ENCODE measurements around the gene SCFD2. TPM values are rescaled to one million over a fixed set of nuclear protein-coding genes. Genes with fewer than 3 reads are reported as not detected.

SCFD2 gene
- total and polyA plus RNA-seq, 2 of the 8 experiments (the other 6 are each of a cell fraction or from before 2014, with no cell fraction given) = 6.2 to 10.2 TPM

DNA sequence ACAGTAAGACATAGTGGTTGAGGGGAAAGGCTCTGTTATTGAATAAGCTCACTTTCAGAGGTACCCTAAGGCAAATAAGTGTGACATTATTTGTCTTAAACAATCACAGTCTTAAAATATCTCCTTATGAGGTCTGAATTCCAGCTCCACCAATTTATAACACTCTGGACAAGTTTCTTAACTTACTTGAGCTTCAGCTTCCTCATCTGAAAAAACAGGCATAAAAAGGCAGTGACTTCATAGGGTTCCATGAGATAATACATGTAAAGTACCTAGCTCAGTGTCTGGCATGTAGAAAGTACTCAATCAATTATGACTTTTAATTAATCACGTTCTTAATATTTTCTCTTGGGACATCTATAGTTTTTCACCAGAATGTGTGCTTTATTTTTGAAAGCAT is 301.3 kb downstream of the SCFD2 start:
- Histone ChIP-seq H3K23ac (ENCODE audit: insufficient read length) (no peak overlapping the region), H3K4ac (replicated peaks; ENCODE audit: insufficient read length, low read depth, low read length) (no peak overlapping the region), H3K9me3 (ENCODE audit: insufficient read depth in 2 of 2, low read depth in 1 of 2, low read length in 1 of 2) (no peaks in the 10 kb centered on the region), H2BK5ac (ENCODE audit: low read depth, low read length) (no peak overlapping the region), H3K79me2 (ENCODE audit: control insufficient read depth in 1 of 2, insufficient read depth in 2 of 2, low read length in 2 of 2) (no peaks in the 10 kb centered on the region), H3K4me1 (replicated peaks in 1 of 4; ENCODE audit: control insufficient read depth in 3 of 4, insufficient read depth in 4 of 4, low read length in 3 of 4) (peaks cover 0 to 4% (median 0%) of the 10 kb centered on the region in 4 experiments; a peak in 1 of 7 replicates), H3K18ac (ENCODE audit: extremely low read depth, low read length) (no peak overlapping the region), H3K4me2 (ENCODE audit: insufficient read depth in 1 of 2, low read depth in 2 of 2, low read length in 2 of 2) (no peak overlapping the region), H2BK15ac (ENCODE audit: low read length) (no peak overlapping the region), H4K91ac (replicated peaks; ENCODE audit: insufficient read length, low read length) (no peak overlapping the region), H2AK5ac (ENCODE audit: low read depth, low read length) (no peak overlapping the region), H4K8ac (ENCODE audit: extremely low read depth, insufficient read depth, low read length) (no peak overlapping the region), H3K56ac (replicated peaks; ENCODE audit: insufficient read length, low read depth, low read length) (no peak overlapping the region), H4K5ac (ENCODE audit: insufficient read length, low read depth, low read length) (no peak overlapping the region), H4K20me1 (replicated peaks in 1 of 2; ENCODE audit: control insufficient read depth in 1 of 2, insufficient read depth in 2 of 2, low read length in 2 of 2) (no peaks in the 10 kb centered on the region), H3K14ac (ENCODE audit: insufficient read length) (no peak overlapping the region), H2BK12ac (ENCODE audit: low read depth, low read length) (no peak overlapping the region), H3K27ac (ENCODE audit: low read depth, low read length) (no peak overlapping the region), H2BK120ac (replicated peaks; ENCODE audit: low read depth, low read length) (no peak overlapping the region), H2AFZ (ENCODE audit: low read length) (no peak overlapping the region), H2BK20ac (ENCODE audit: low read length) (no peak overlapping the region), H3K23me2 (ENCODE audit: low read depth, low read length) (no peaks in the 10 kb centered on the region), H3K27me3 (replicated peaks in 1 of 4; ENCODE audit: control insufficient read depth in 3 of 4, extremely low read depth in 1 of 4, insufficient read depth in 3 of 4, low read length in 3 of 4) (no peaks in the 10 kb centered on the region), H3K79me1 (ENCODE audit: low read depth, low read length) (no peaks in the 10 kb centered on the region), H3K36me3 (ENCODE audit: control insufficient read depth in 2 of 4, insufficient read depth in 4 of 4, low read length in 3 of 4) (no peaks in the 10 kb centered on the region; a peak in 1 of 8 replicates), H3K9ac (replicated peaks in 1 of 4; ENCODE audit: extremely low read depth in 1 of 4, low read depth in 3 of 4, low read length in 3 of 4) (no peak overlapping the region), H3K4me3 (ENCODE audit: extremely low read depth in 1 of 4, insufficient read depth in 2 of 4, low read depth in 3 of 4, low read length in 4 of 4) (no peak overlapping the region)
- FAIRE-seq (no peak), DNase-seq (ENCODE audit: low read depth in 1 of 2, low spot score in 2 of 2) (no peak)
- POLR2A ChIA-PET (ENCODE audit: partially characterized antibody) = no interaction called here
- 25% methylated on average over 1 of the region's 1 CpG; no CpG with 5 or more reads in 1 of the 2 experiments for WGBS, 2 experiments (ENCODE audit: extremely low coverage in 1 of 2, insufficient coverage in 1 of 2, insufficient read length in 1 of 2, insufficient replicate concordance in 2 of 2, low coverage in 1 of 2, low lambda C conversion rate in 2 of 2, missing lambda C conversion rate in 1 of 2)
- CTCF ChIA-PET (ENCODE audit: partially characterized antibody) = interaction anchor here (0.6 kb wide), 1 partner anchor 53 kb away, joined by 4 read pairs; no protein-coding TSS in a partner anchor
- no peak for TF ChIP-seq KDM5A (IDR thresholded peaks at IDR 0.05; ENCODE audit: low read length)
- TF ChIP-seq BRCA1 (IDR thresholded peaks at IDR 0.05; ENCODE audit: low read depth, low read length) = no peak
- no peak for TF ChIP-seq SAP30 (IDR thresholded peaks at IDR 0.05; ENCODE audit: insufficient read depth, insufficient replicate concordance, low read length)
- TF ChIP-seq EZH2 (IDR thresholded peaks at IDR 0.05; ENCODE audit: low read depth, low read length, severe bottlenecking) = no peak
- no peak for TF ChIP-seq EP300 (IDR thresholded peaks at IDR 0.05; ENCODE audit: borderline replicate concordance in 1 of 2, low read depth in 2 of 2, low read length in 2 of 2)
- TF ChIP-seq YY1 (IDR thresholded peaks at IDR 0.05; ENCODE audit: low read depth, low read length) = no peak
- TF ChIP-seq POLR2A (IDR thresholded peaks at IDR 0.05; ENCODE audit: control extremely low read depth in 1 of 2, low read depth in 2 of 2, low read length in 2 of 2) = no peak
- TF ChIP-seq SP2 (IDR thresholded peaks at IDR 0.05; ENCODE audit: low read length) = no peak
- no peak for TF ChIP-seq TEAD4 (IDR thresholded peaks at IDR 0.05; ENCODE audit: low read depth, low read length)
- no peak for TF ChIP-seq BCL11A (IDR thresholded peaks at IDR 0.05; ENCODE audit: low read depth in 2 of 2, low read length in 2 of 2)
- TF ChIP-seq HDAC6 (IDR thresholded peaks at IDR 0.05; ENCODE audit: low read depth, low read length) = no peak
- TF ChIP-seq KDM1A (IDR thresholded peaks at IDR 0.05; ENCODE audit: borderline replicate concordance, low read length) = no peak
- TF ChIP-seq EGR1 (IDR thresholded peaks at IDR 0.05; ENCODE audit: borderline replicate concordance, low read depth, low read length) = no peak
- TF ChIP-seq CREB1 (IDR thresholded peaks at IDR 0.05) = no peak
- TF ChIP-seq SIX5 (IDR thresholded peaks at IDR 0.05; ENCODE audit: low read depth, low read length) = no peak
- TF ChIP-seq BACH1 (IDR thresholded peaks at IDR 0.05; ENCODE audit: low read length) = no peak

Measured in H1 (cell line).